Stimulated activated CD4-positive, alpha-beta T cell treated with anti-CD3 and anti-CD28 coated beads, TNF-alpha, amount 100 ng/mL, for 24 hours (primary cell): ENCODE measurements around the gene KIF26B.

Experiments
- DNase-seq, 3 experiments: peaks; one replicate each; pipeline ENCODE4 v3.0.0-alpha.2; 2020; ENCODE audit warnings: low read depth in 3 of 3

Gene KIF26B

GRCh38 chr1:245503548-245503947 is 348.8 kb downstream of the KIF26B start:
- DNase-seq, result no peak

- DNase-seq, result no peak
Measured at GRCh38 chr1:245510144-245510543, 355.4 kb downstream of the KIF26B start.

- DNase-seq, result no peak
Measured at GRCh38 chr1:245512181-245512888, 357.6 kb downstream of the KIF26B start.

GRCh38 chr1:245512980-245513578 is 358.3 kb downstream of the KIF26B start:
- DNase-seq, result no peak

GRCh38 chr1:245516284-245516759 is 361.5 kb downstream of the KIF26B start:
- DNase-seq, result no peak

GRCh38 chr1:245520611-245521010 is 365.8 kb downstream of the KIF26B start:
- DNase-seq, result no peak

- no peak for DNase-seq
Measured at GRCh38 chr1:245526141-245526540, 371.4 kb downstream of the KIF26B start.

- DNase-seq, result no peak
Measured at GRCh38 chr1:245528258-245528635, 373.5 kb downstream of the KIF26B start.

- no peak for DNase-seq
Measured at GRCh38 chr1:245530937-245531336, 376.2 kb downstream of the KIF26B start.

- no peak for DNase-seq
Measured at GRCh38 chr1:245537992-245538391, 383.2 kb downstream of the KIF26B start.

- DNase-seq, result no peak
Measured at GRCh38 chr1:245538671-245539070, 383.9 kb downstream of the KIF26B start.

GRCh38 chr1:245541369-245541768 is 386.6 kb downstream of the KIF26B start:
- no peak for DNase-seq

- no peak for DNase-seq
Measured at GRCh38 chr1:245542365-245542764, 387.6 kb downstream of the KIF26B start.

- no peak for DNase-seq
Measured at GRCh38 chr1:245544236-245544635, 389.5 kb downstream of the KIF26B start.

GRCh38 chr1:245546875-245547274 is 392.1 kb downstream of the KIF26B start:
- DNase-seq, result no peak

- no peak for DNase-seq
Measured at GRCh38 chr1:245549996-245550719, 395.4 kb downstream of the KIF26B start.

GRCh38 chr1:245550720-245551043 is 395.9 kb downstream of the KIF26B start:
- DNase-seq, result no peak

- DNase-seq, result no peak
Measured at GRCh38 chr1:245551536-245551935, 396.8 kb downstream of the KIF26B start.

GRCh38 chr1:245552331-245552730 is 397.5 kb downstream of the KIF26B start:
- DNase-seq, result no peak

GRCh38 chr1:245556057-245556456 is 401.3 kb downstream of the KIF26B start:
- no peak for DNase-seq

- no peak for DNase-seq
Measured at GRCh38 chr1:245558069-245558468, 403.3 kb downstream of the KIF26B start.

- DNase-seq, result no peak
Measured at GRCh38 chr1:245560316-245560859, 405.6 kb downstream of the KIF26B start.
